Gastroesophageal sphincter (tissue), 3 donors: ENCODE measurements around the gene SH3RF2.

Experiments used
- CTCF ChIP-seq, 4 experiments: fragments of 200-600 bp in 2 of 4; fragments of 450-650 bp in 2 of 4; sonication (generic) in 1 of 4; IDR thresholded peaks; one replicate each; pipeline ENCODE4 v1.5.1; 2017 to 2019; ENCODE audit warnings: antibody characterized with exemption in 4 of 4, mild to moderate bottlenecking in 2 of 4, moderate library complexity in 2 of 4
- POLR2A ChIP-seq, 2 donors: fragments of 450-650 bp; IDR thresholded peaks; one replicate each; pipeline ENCODE4 v1.6.1; 2017; ENCODE audit warnings: antibody characterized with exemption in 2 of 2, mild to moderate bottlenecking in 2 of 2, moderate library complexity in 1 of 2

GRCh38 chr5:145945620-145946111 lies 9.3 kb downstream of the SH3RF2 start:
- TF ChIP-seq CTCF (IDR thresholded peaks at IDR 0.05), result no peak
- no peak for TF ChIP-seq POLR2A (IDR thresholded peaks at IDR 0.05)
